HCT116 (cell line): Measurements from ENCODE around the gene CSNK1E.

Experiments used
- EGR1 ChIP-seq: IDR thresholded peaks from 2 replicates; pipeline ENCODE4 v1.6.1; 2012; ENCODE audit warnings: low read depth
- EZH2phosphoT487 ChIP-seq: fragments of 200-600 bp; IDR thresholded peaks from 2 replicates; pipeline ENCODE4 v1.6.1; 2018; ENCODE audit warnings: antibody characterized with exemption, borderline replicate concordance
- JUND ChIP-seq: IDR thresholded peaks from 2 replicates; pipeline ENCODE4 v1.6.1; 2012
- MAX ChIP-seq: IDR thresholded peaks from 2 replicates; pipeline ENCODE4 v1.6.1; 2012
- POLR2A ChIP-seq: IDR thresholded peaks from 2 replicates; pipeline ENCODE4 v1.7.0; 2011; ENCODE audit warnings: borderline replicate concordance; ENCODE audit not compliant: insufficient read depth, insufficient read length; ENCODE audit errors: extremely low read depth
- POLR2AphosphoS5 ChIP-seq: IDR thresholded peaks from 2 replicates; pipeline ENCODE4 v1.6.1; 2011; ENCODE audit warnings: mild to moderate bottlenecking, low read depth, low read length, moderate library complexity
- SIN3A ChIP-seq: IDR thresholded peaks from 2 replicates; pipeline ENCODE4 v1.6.1; 2012; ENCODE audit warnings: low read depth
- YY1 ChIP-seq: IDR thresholded peaks from 2 replicates; pipeline ENCODE4 v1.6.1; 2011; ENCODE audit warnings: low read length, low read depth, moderate library complexity, mild to moderate bottlenecking; ENCODE audit not compliant: insufficient replicate concordance; ENCODE audit errors: extremely low read depth
- TF ChIP-seq, protein P1 (sequence below), 3 experiments: fragments of 200-600 bp in 1 of 3; sonication (generic) in 1 of 3; IDR thresholded peaks in 2 of 3; conservative IDR thresholded peaks in 1 of 3; 2 replicates each; pipeline ENCODE4 v1.5.1; 2012 to 2017; ENCODE audit warnings: low read depth in 2 of 3, low read length in 2 of 3, antibody characterized with exemption in 1 of 3, borderline replicate concordance in 1 of 3, control low read depth in 1 of 3, mild to moderate bottlenecking in 1 of 3, mixed read lengths in 1 of 3, mixed run types in 1 of 3, moderate library complexity in 1 of 3; ENCODE audit not compliant: insufficient read depth in 1 of 3
- TF ChIP-seq, protein P2 (sequence below): IDR thresholded peaks from 2 replicates; pipeline ENCODE4 v1.6.1; 2012

DNA sequence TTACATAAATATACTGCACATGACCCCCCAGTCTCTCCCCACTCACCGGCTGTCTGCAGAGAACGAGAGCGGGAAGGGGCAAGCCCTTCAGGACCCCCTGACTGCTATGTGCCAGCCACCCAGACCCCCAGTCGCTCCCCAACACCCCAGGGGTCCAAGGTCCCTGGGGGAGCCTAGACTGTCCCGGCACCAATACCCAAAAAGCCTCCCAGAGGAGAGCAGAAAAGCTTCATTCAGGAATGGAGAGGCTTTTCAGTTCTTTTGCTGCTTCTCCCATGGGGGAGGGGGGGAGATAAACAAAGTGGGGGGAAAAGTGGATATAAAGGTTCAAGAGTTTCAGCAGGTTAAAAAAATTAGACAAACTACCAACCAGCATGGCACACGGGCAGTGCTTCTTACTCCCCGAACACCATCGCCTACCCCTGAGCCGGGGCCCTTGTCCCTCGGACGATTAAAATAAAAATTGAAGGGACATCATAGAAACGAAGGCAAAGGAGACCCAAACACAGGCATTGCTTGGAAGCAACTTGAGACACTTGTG, 1.3 kb downstream of the CSNK1E start:
- TF ChIP-seq, protein P1, sequence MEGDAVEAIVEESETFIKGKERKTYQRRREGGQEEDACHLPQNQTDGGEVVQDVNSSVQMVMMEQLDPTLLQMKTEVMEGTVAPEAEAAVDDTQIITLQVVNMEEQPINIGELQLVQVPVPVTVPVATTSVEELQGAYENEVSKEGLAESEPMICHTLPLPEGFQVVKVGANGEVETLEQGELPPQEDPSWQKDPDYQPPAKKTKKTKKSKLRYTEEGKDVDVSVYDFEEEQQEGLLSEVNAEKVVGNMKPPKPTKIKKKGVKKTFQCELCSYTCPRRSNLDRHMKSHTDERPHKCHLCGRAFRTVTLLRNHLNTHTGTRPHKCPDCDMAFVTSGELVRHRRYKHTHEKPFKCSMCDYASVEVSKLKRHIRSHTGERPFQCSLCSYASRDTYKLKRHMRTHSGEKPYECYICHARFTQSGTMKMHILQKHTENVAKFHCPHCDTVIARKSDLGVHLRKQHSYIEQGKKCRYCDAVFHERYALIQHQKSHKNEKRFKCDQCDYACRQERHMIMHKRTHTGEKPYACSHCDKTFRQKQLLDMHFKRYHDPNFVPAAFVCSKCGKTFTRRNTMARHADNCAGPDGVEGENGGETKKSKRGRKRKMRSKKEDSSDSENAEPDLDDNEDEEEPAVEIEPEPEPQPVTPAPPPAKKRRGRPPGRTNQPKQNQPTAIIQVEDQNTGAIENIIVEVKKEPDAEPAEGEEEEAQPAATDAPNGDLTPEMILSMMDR (IDR thresholded peaks at IDR 0.05 in 2 of 3, conservative IDR thresholded peaks at IDR 0.05 in 1 of 3; ENCODE audit: borderline replicate concordance in 1 of 3, insufficient read depth in 1 of 3, low read depth in 2 of 3, low read length in 2 of 3) = no peak
- TF ChIP-seq MAX = no peak
- TF ChIP-seq POLR2A = no peak
- TF ChIP-seq JUND = no peak
- no peak for TF ChIP-seq YY1
- TF ChIP-seq EZH2phosphoT487 = no peak
- TF ChIP-seq SIN3A = no peak
- TF ChIP-seq, protein P2, sequence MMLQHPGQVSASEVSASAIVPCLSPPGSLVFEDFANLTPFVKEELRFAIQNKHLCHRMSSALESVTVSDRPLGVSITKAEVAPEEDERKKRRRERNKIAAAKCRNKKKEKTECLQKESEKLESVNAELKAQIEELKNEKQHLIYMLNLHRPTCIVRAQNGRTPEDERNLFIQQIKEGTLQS = no peak
- TF ChIP-seq POLR2AphosphoS5 = no peak
- no peak for TF ChIP-seq EGR1
